GM13977 (cell line): Measurements from ENCODE around the gene UBAP1L.
"Not testable (repeated sequence)": the region's sequence is repeated elsewhere in the genome, so short reads cannot be mapped to it uniquely, and the experiment has no call there.

ENCODE experiments used
- DNase-seq: peaks from one replicate; pipeline ENCODE4 v3.0.0; 2012; ENCODE audit warnings: low spot score
- in situ Hi-C: fragments of 300-500 bp; cut with MboI; formaldehyde crosslinking; loops from one replicate; pipeline ENCODE4 v1.12.0; 2022; ENCODE audit warnings: low sequenced_read_pairs, low pct_unique_long_range_greater_than_20kb, mixed read lengths, inconsistent platforms; ENCODE audit not compliant: unreplicated experiment
- TF ChIP-seq, protein P1 (sequence below): IDR thresholded peaks from 2 replicates; pipeline ENCODE4 v1.5.1; 2012; ENCODE audit warnings: mild to moderate bottlenecking, control low read depth; ENCODE audit not compliant: insufficient read depth; ENCODE audit errors: extremely low read depth, missing control alignments

The UBAP1L gene

GRCh38 chr15:65081758-65082157, 33.2 kb downstream of the UBAP1L start:
- DNase-seq, result no peak
- TF ChIP-seq, protein P1, sequence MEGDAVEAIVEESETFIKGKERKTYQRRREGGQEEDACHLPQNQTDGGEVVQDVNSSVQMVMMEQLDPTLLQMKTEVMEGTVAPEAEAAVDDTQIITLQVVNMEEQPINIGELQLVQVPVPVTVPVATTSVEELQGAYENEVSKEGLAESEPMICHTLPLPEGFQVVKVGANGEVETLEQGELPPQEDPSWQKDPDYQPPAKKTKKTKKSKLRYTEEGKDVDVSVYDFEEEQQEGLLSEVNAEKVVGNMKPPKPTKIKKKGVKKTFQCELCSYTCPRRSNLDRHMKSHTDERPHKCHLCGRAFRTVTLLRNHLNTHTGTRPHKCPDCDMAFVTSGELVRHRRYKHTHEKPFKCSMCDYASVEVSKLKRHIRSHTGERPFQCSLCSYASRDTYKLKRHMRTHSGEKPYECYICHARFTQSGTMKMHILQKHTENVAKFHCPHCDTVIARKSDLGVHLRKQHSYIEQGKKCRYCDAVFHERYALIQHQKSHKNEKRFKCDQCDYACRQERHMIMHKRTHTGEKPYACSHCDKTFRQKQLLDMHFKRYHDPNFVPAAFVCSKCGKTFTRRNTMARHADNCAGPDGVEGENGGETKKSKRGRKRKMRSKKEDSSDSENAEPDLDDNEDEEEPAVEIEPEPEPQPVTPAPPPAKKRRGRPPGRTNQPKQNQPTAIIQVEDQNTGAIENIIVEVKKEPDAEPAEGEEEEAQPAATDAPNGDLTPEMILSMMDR, result no peak
- in situ Hi-C loops, result no loop called here

DNA sequence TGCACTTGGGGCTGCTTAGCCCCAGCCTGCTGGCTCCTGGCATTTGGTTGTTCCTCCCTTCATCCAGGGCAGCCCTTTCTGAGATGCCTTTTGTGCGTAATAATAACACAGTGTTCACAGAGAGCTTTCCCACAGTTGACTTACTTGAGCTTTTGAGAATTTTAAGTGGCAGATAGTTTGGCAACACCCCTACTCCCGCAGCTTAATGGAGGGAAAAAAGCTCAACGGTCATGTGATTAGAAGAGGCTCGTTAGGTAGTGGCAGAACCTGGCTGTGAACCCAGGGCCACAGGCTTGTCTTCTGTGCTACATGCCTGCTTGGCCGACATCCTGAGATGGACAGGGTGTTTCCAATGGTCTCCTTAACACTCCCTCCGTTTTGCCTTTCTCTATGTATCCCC, 33.7 kb downstream of the UBAP1L start:
- DNase-seq, result no peak
- in situ Hi-C loops, result no loop called here
- TF ChIP-seq, protein P1, result no peak

GRCh38 chr15:65079580-65079979, 35.4 kb downstream of the UBAP1L start:
- TF ChIP-seq, protein P1, result no peak
- no peak for DNase-seq
- in situ Hi-C loops, result no loop called here

- in situ Hi-C loops, result no loop called here
- TF ChIP-seq, protein P1, result peak; percentile 12
- peak; percentile 63 for DNase-seq
Observed at GRCh38 chr15:65077981-65078352, 37.0 kb downstream of the UBAP1L start.

DNA sequence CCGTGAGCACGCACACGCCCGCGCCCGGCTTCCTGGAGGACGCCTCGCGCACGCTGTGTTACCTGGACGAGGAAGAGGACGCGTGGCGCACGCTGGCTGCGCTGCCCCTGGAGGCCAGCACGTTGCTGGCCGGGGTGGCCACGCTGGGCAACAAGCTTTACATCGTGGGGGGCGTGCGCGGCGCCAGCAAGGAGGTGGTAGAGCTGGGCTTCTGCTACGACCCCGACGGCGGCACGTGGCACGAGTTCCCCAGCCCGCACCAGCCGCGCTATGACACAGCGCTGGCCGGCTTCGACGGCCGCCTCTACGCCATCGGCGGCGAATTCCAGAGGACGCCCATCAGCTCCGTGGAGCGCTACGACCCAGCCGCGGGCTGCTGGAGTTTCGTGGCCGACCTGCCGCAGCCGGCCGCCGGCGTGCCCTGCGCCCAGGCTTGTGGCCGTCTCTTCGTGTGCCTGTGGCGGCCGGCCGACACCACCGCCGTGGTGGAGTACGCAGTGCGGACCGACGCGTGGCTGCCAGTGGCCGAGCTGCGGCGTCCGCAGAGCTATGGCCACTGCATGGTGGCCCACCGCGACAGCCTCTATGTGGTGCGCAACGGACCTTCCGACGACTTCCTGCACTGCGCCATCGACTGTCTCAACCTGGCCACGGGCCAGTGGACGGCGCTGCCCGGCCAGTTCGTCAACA, 37.6 kb downstream of the UBAP1L start:
- TF ChIP-seq, protein P1, result no peak
- no peak for DNase-seq
- in situ Hi-C loops, result no loop called here

DNA sequence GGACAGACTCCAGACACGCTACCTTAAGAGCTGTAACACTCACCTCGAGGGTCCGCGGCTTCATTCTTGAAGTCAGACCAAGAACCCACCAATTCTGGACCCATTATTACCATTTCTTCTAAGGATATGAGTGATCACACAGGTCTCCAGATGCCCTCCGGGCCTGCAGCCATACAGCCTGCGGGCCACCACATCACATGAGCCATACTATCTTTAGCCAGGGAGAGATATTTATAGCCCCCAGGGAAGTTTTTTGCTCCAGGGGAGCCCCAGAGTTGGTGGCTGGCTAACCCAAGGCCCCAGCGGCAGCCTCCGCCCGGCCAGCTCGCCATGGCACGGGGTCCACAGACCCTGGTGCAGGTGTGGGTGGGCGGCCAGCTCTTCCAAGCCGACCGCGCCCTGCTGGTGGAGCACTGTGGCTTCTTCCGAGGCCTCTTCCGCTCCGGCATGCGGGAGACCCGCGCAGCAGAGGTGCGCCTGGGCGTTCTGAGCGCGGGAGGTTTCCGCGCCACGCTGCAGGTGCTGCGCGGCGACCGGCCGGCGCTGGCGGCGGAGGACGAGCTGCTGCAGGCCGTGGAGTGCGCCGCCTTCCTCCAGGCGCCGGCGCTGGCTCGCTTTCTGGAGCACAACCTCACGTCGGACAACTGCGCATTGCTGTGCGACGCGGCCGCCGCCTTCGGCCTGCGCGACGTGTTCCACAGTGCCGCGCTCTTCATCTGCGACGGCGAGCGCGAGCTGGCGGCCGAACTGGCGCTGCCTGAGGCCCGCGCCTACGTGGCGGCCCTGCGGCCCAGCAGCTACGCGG, 38.3 kb downstream of the UBAP1L start, which contains the start of gene KBTBD13:
TSS of gene KBTBD13 (plus strand) at position 261 of the 805 bp plus-strand sequence. CDS start at position 331, 70 bp downstream.
- DNase-seq, result no peak
- TF ChIP-seq, protein P1, result no peak
- in situ Hi-C loops, result no loop called here

- DNase-seq, in situ Hi-C loops: not testable (repeated sequence)
Observed at GRCh38 chr15:65075607-65076395, 39.2 kb downstream of the UBAP1L start.

- in situ Hi-C loops, result loop anchor here (25.0 kb wide), 1 partner anchor 212 kb away; the partner anchor contains the start of genes PARP16 and RNU5A-1
- DNase-seq, result not testable (repeated sequence)
Observed at GRCh38 chr15:65074946-65075345, 40.1 kb downstream of the UBAP1L start.
